ENCODE measurements around the gene TAF11L12.

DNA sequence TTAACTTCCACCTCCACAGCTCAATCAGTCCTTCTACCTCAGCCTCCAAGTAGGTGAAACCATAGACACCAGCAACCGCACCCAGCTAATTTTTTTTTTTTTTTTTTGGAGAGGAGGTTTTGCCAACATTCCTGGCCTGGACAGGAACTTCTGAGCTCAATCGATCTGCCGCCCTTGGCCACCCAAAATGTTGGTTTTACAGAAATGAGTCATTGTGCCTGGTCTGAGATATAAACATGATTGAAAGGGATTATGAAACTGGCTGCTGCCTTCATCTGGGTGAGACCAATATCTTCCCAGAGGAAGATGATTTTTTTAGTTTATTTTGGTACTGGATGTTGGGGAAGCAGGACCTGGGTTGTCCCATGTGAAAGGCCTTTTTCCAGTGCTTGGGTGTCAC lies 9.2 kb downstream of the TAF11L12 start:
- TF ChIP-seq, protein P1, sequence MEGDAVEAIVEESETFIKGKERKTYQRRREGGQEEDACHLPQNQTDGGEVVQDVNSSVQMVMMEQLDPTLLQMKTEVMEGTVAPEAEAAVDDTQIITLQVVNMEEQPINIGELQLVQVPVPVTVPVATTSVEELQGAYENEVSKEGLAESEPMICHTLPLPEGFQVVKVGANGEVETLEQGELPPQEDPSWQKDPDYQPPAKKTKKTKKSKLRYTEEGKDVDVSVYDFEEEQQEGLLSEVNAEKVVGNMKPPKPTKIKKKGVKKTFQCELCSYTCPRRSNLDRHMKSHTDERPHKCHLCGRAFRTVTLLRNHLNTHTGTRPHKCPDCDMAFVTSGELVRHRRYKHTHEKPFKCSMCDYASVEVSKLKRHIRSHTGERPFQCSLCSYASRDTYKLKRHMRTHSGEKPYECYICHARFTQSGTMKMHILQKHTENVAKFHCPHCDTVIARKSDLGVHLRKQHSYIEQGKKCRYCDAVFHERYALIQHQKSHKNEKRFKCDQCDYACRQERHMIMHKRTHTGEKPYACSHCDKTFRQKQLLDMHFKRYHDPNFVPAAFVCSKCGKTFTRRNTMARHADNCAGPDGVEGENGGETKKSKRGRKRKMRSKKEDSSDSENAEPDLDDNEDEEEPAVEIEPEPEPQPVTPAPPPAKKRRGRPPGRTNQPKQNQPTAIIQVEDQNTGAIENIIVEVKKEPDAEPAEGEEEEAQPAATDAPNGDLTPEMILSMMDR (IDR thresholded peaks at IDR 0.05): no peak
- TF ChIP-seq POLR2A (IDR thresholded peaks at IDR 0.05) (no peak), POLR2AphosphoS5 (IDR thresholded peaks at IDR 0.05) (no peak)

Data from prostate gland (tissue), 2 donors.